ENCODE data around the gene CLCNKA. TPM values are rescaled to one million over a fixed set of nuclear protein-coding genes. Genes with fewer than 3 reads are reported as not detected.

CLCNKA gene
- total and polyA plus RNA-seq, 2 of the 8 experiments (the other 6 are each of a cell fraction or from before 2014, with no cell fraction given): 0.95 to 2.0 TPM

GRCh38 chr1:16082283-16083038 is 60.6 kb downstream of the CLCNKA start:
- DNase-seq (ENCODE audit: low read depth in 1 of 2, low spot score in 2 of 2): peak; percentile 57 to 95
- 61% methylated on average over 8 of the region's 9 CpGs; no CpG with 5 or more reads in 1 of the 2 experiments for WGBS, 2 experiments (ENCODE audit: extremely low coverage in 1 of 2, insufficient coverage in 1 of 2, insufficient read length in 1 of 2, insufficient replicate concordance in 2 of 2, low coverage in 1 of 2, low lambda C conversion rate in 2 of 2, missing lambda C conversion rate in 1 of 2)
- H3K79me2 ChIP-seq (ENCODE audit: control insufficient read depth in 1 of 2, insufficient read depth in 2 of 2, low read length in 2 of 2): no peaks in the 10 kb centered on the region
- TF ChIP-seq POLR2AphosphoS5 (IDR thresholded peaks at IDR 0.05; ENCODE audit: low read depth, low read length) (no peak), KDM5A (IDR thresholded peaks at IDR 0.05; ENCODE audit: low read length) (no peak), HDAC2 (IDR thresholded peaks at IDR 0.05; ENCODE audit: borderline replicate concordance in 1 of 2, low read depth in 2 of 2, low read length in 2 of 2) (no peak), JUN (IDR thresholded peaks at IDR 0.05; ENCODE audit: low read depth, low read length) (no peak), TEAD4 (IDR thresholded peaks at IDR 0.05; ENCODE audit: low read depth, low read length) (0 out of 2 replicates have a peak, but pooled peaks have one; percentile 30), SIRT6 (IDR thresholded peaks at IDR 0.05; ENCODE audit: low read length) (no peak), SIN3A (conservative IDR thresholded peaks at IDR 0.05 in 1 of 2, IDR thresholded peaks at IDR 0.05 in 1 of 2; ENCODE audit: low read depth in 1 of 2, low read length in 2 of 2) (peak in 1 of 2 experiments; percentile 49; a peak in 1 of 4 replicates), TBP (IDR thresholded peaks at IDR 0.05; ENCODE audit: low read depth, low read length) (no peak), JUND (IDR thresholded peaks at IDR 0.05; ENCODE audit: low read length) (no peak)
- TF ChIP-seq, protein P1, sequence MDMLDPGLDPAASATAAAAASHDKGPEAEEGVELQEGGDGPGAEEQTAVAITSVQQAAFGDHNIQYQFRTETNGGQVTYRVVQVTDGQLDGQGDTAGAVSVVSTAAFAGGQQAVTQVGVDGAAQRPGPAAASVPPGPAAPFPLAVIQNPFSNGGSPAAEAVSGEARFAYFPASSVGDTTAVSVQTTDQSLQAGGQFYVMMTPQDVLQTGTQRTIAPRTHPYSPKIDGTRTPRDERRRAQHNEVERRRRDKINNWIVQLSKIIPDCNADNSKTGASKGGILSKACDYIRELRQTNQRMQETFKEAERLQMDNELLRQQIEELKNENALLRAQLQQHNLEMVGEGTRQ (IDR thresholded peaks at IDR 0.05; ENCODE audit: low read length): no peak

More at GRCh38 chr1:16082283-16083038, 60.6 kb downstream of the CLCNKA start:
- Histone ChIP-seq H3K9ac (replicated peaks in 1 of 4; ENCODE audit: extremely low read depth in 1 of 4, low read depth in 3 of 4, low read length in 3 of 4) (no peak overlapping the region), H3K9me3 (ENCODE audit: insufficient read depth in 2 of 2, low read depth in 1 of 2, low read length in 1 of 2) (no peaks in the 10 kb centered on the region), H2BK5ac (ENCODE audit: low read depth, low read length) (no peak overlapping the region), H3K14ac (ENCODE audit: insufficient read length) (no peak overlapping the region), H3K56ac (replicated peaks; ENCODE audit: insufficient read length, low read depth, low read length) (no peak overlapping the region), H2AK5ac (ENCODE audit: low read depth, low read length) (no peak overlapping the region), H3K4ac (replicated peaks; ENCODE audit: insufficient read length, low read depth, low read length) (peak overlapping the region; percentile 36), H2BK20ac (ENCODE audit: low read length) (peak overlapping the region; percentile 34; the same call in 1 of the 2 replicates), H2BK120ac (replicated peaks; ENCODE audit: low read depth, low read length) (no peak overlapping the region), H3K4me3 (ENCODE audit: extremely low read depth in 1 of 4, insufficient read depth in 2 of 4, low read depth in 3 of 4, low read length in 4 of 4) (no peak overlapping the region), H3K79me1 (ENCODE audit: low read depth, low read length) (no peaks in the 10 kb centered on the region), H3K23ac (ENCODE audit: insufficient read length) (no peak overlapping the region), H4K8ac (ENCODE audit: extremely low read depth, insufficient read depth, low read length) (0 out of 2 replicates have a peak overlapping the region, but pooled peaks have one; percentile 37), H3K36me3 (ENCODE audit: control insufficient read depth in 2 of 4, insufficient read depth in 4 of 4, low read length in 3 of 4) (no peaks in the 10 kb centered on the region), H3K27ac (ENCODE audit: low read depth, low read length) (no peak overlapping the region), H4K20me1 (replicated peaks in 1 of 2; ENCODE audit: control insufficient read depth in 1 of 2, insufficient read depth in 2 of 2, low read length in 2 of 2) (peaks cover 0 to 1% of the 10 kb centered on the region in 2 experiments), H3K4me2 (ENCODE audit: insufficient read depth in 1 of 2, low read depth in 2 of 2, low read length in 2 of 2) (no peak overlapping the region), H3K27me3 (replicated peaks in 1 of 4; ENCODE audit: control insufficient read depth in 3 of 4, extremely low read depth in 1 of 4, insufficient read depth in 3 of 4, low read length in 3 of 4) (no peaks in the 10 kb centered on the region), H3K18ac (ENCODE audit: extremely low read depth, low read length) (no peak overlapping the region), H3K23me2 (ENCODE audit: low read depth, low read length) (no peaks in the 10 kb centered on the region), H4K91ac (replicated peaks; ENCODE audit: insufficient read length, low read length) (no peak overlapping the region), H2BK15ac (ENCODE audit: low read length) (0 out of 2 replicates have a peak overlapping the region, but pooled peaks have one; percentile 81), H4K5ac (ENCODE audit: insufficient read length, low read depth, low read length) (no peak overlapping the region), H3K4me1 (replicated peaks in 1 of 4; ENCODE audit: control insufficient read depth in 3 of 4, insufficient read depth in 4 of 4, low read length in 3 of 4) (peaks cover 0 to 5% (median 2%) of the 10 kb centered on the region in 4 experiments; a peak in 1 of 7 replicates), H2AFZ (ENCODE audit: low read length) (no peak overlapping the region), H2BK12ac (ENCODE audit: low read depth, low read length) (peak overlapping the region; percentile 95)
- CTCF ChIA-PET (ENCODE audit: partially characterized antibody): interaction anchor here (0.5 to 21.9 kb wide), 42 partner anchors 10 to 293 kb away, joined by 3 to 569 read pairs (median 6); partner anchors contain the start of genes ARHGEF19, CPLANE2, EPHA2 and FAM131C
- peak; percentile 62 for FAIRE-seq
- POLR2A ChIA-PET (ENCODE audit: partially characterized antibody): interaction anchor here (1.6 to 3.4 kb wide), 6 partner anchors 37 to 108 kb away, joined by 5 to 13 read pairs (median 6); partner anchors contain the start of gene EPHA2
